ENCODE measurements around the gene NPR1.
"Not testable (repeated sequence)": the region's sequence is repeated elsewhere in the genome, so short reads cannot be mapped to it uniquely, and the experiment has no call there.

The NPR1 gene

GRCh38 chr1:153638261-153638660 lies 40.2 kb upstream of the NPR1 start:
- Histone ChIP-seq H3K79me2 (ENCODE audit: control insufficient read depth, low read length) (peaks cover 55% of the 10 kb centered on the region), H3K36me3 (ENCODE audit: control insufficient read depth, low read length) (peaks cover 83% of the 10 kb centered on the region), H3K27ac (ENCODE audit: low read depth, low read length) (no peak overlapping the region), H3K4me3 (ENCODE audit: low read length) (no peak overlapping the region), H3K9me2 (replicated peaks; ENCODE audit: control insufficient read depth, low read length) (no peaks in the 10 kb centered on the region), H3K27me3 (ENCODE audit: control insufficient read depth, low read length) (no peaks in the 10 kb centered on the region), H4K20me1 (ENCODE audit: control insufficient read depth, insufficient read depth, low read depth, low read length) (no peaks in the 10 kb centered on the region), H3K4me2 (ENCODE audit: low read length) (no peak overlapping the region), H3K4me1 (ENCODE audit: control insufficient read depth, low read length) (peaks cover 12% of the 10 kb centered on the region), H3K9me3 (ENCODE audit: control insufficient read depth, insufficient read depth, low read length) (no peaks in the 10 kb centered on the region), H3F3A (ENCODE audit: control insufficient read depth, insufficient read depth) (peaks cover 3% of the 10 kb centered on the region; the same call in 1 of the 2 replicates)
- TF ChIP-seq EZH2phosphoT487 (IDR thresholded peaks at IDR 0.05; ENCODE audit: borderline replicate concordance, low read length) (no peak), CTCF (IDR thresholded peaks at IDR 0.05; ENCODE audit: low read depth, low read length, poor library complexity, severe bottlenecking) (no peak)

- Histone ChIP-seq H3F3A (ENCODE audit: control insufficient read depth, insufficient read depth) (peaks cover 4% of the 10 kb centered on the region; the same call in 1 of the 2 replicates), H3K4me3 (ENCODE audit: low read length) (no peak overlapping the region), H3K9me2 (replicated peaks; ENCODE audit: control insufficient read depth, low read length) (no peaks in the 10 kb centered on the region), H3K27ac (ENCODE audit: low read depth, low read length) (no peak overlapping the region), H3K36me3 (ENCODE audit: control insufficient read depth, low read length) (peaks cover 90% of the 10 kb centered on the region), H3K9me3 (ENCODE audit: control insufficient read depth, insufficient read depth, low read length) (no peaks in the 10 kb centered on the region), H4K20me1 (ENCODE audit: control insufficient read depth, insufficient read depth, low read depth, low read length) (no peaks in the 10 kb centered on the region), H3K27me3 (ENCODE audit: control insufficient read depth, low read length) (no peaks in the 10 kb centered on the region), H3K4me2 (ENCODE audit: low read length) (no peak overlapping the region), H3K79me2 (ENCODE audit: control insufficient read depth, low read length) (peaks cover 52% of the 10 kb centered on the region), H3K4me1 (ENCODE audit: control insufficient read depth, low read length) (peaks cover 8% of the 10 kb centered on the region)
- no peak for TF ChIP-seq CTCF (IDR thresholded peaks at IDR 0.05; ENCODE audit: low read depth, low read length, poor library complexity, severe bottlenecking)
Measured at GRCh38 chr1:153639280-153639679, 39.2 kb upstream of the NPR1 start.

GRCh38 chr1:153640213-153640612 lies 38.3 kb upstream of the NPR1 start:
- H3K27me3 ChIP-seq (ENCODE audit: control insufficient read depth, low read length); H3K4me1 ChIP-seq (ENCODE audit: control insufficient read depth, low read length); H3K27ac ChIP-seq (ENCODE audit: low read depth, low read length); H3F3A ChIP-seq (ENCODE audit: control insufficient read depth, insufficient read depth); H3K4me2 ChIP-seq (ENCODE audit: low read length); H3K9me2 ChIP-seq (replicated peaks; ENCODE audit: control insufficient read depth, low read length); H3K4me3 ChIP-seq (ENCODE audit: low read length); H4K20me1 ChIP-seq (ENCODE audit: control insufficient read depth, insufficient read depth, low read depth, low read length); H3K9me3 ChIP-seq (ENCODE audit: control insufficient read depth, insufficient read depth, low read length): not testable (repeated sequence)
- Histone ChIP-seq H3K36me3 (ENCODE audit: control insufficient read depth, low read length) (peaks cover 99% of the 10 kb centered on the region), H3K79me2 (ENCODE audit: control insufficient read depth, low read length) (peaks cover 43% of the 10 kb centered on the region)

GRCh38 chr1:153640861-153641260 lies 37.6 kb upstream of the NPR1 start:
- H3K36me3 ChIP-seq (ENCODE audit: control insufficient read depth, low read length): peaks cover 99% of the 10 kb centered on the region
- no peaks in the 10 kb centered on the region for H4K20me1 ChIP-seq (ENCODE audit: control insufficient read depth, insufficient read depth, low read depth, low read length)
- TF ChIP-seq CTCF (IDR thresholded peaks at IDR 0.05; ENCODE audit: low read depth, low read length, poor library complexity, severe bottlenecking) (no peak), EZH2phosphoT487 (IDR thresholded peaks at IDR 0.05; ENCODE audit: borderline replicate concordance, low read length) (no peak)
- no peaks in the 10 kb centered on the region for H3K9me2 ChIP-seq (replicated peaks; ENCODE audit: control insufficient read depth, low read length)
- no peaks in the 10 kb centered on the region for H3K27me3 ChIP-seq (ENCODE audit: control insufficient read depth, low read length)
- H3K4me3 ChIP-seq (ENCODE audit: low read length): no peak overlapping the region
- no peak overlapping the region for H3K27ac ChIP-seq (ENCODE audit: low read depth, low read length)
- H3K79me2 ChIP-seq (ENCODE audit: control insufficient read depth, low read length): peaks cover 36% of the 10 kb centered on the region
- H3K4me2 ChIP-seq (ENCODE audit: low read length): no peak overlapping the region
- H3K4me1 ChIP-seq (ENCODE audit: control insufficient read depth, low read length): peaks cover 1% of the 10 kb centered on the region
- peaks cover 10% of the 10 kb centered on the region; the same call in 1 of the 2 replicates for H3F3A ChIP-seq (ENCODE audit: control insufficient read depth, insufficient read depth)
- H3K9me3 ChIP-seq (ENCODE audit: control insufficient read depth, insufficient read depth, low read length): no peaks in the 10 kb centered on the region
